ENCODE measurements around the gene CRYBG2. TPM values are rescaled to one million over a fixed set of nuclear protein-coding genes. Genes with fewer than 3 reads are reported as not detected.
A peak's percentile ranks its signal among the peaks of the same experiment; 100 is the strongest.

CRYBG2 gene
- total RNA-seq, 1 donor from 2014 or later = 67.0 TPM

DNA sequence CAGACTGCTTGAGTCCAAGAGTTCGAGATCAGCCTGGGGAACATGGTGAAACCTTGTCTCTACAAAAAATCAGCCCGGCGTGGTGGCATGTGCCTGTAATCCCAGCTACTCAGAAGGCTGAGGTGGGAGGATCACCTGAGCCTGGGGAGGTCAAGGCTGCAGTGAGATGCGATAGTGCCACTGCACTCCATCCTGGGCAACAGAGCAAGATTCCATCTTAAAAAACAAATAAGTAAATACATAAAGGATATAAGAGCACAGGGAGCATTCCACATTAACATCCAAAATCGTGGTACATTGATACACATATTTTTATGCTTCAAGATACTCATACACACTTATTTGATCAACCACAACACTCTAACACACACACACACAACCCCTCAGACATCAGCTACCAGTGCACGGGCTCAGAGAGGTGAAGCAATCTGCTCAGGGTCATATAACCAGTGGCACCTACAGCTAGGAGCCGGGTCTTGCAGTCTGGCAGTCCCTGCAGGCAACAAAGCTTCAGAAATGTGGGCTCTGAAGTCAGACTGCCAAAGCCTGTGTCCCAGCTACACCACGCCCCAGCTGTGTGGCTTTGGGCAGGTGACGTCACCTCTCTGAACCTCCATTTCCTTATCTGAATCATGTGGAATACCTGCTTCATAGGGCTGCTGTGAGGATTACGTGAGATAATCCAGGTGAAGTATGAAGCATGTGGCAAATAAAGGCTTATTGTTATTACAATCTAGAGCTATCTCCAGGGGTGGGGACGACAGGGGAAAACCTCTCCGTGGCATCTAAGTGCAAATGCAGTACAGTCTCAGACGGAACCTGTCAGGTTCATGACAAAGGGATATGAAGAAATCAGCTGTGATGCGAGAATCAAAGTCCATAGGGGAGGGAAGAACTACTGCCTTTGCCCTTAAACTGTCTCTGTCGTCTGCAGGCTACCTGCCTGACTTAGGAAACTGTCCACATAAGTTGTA lies 4.8 kb upstream of the CRYBG2 start:
- intact Hi-C loops (cut with DNase I) = no loop called here
- Histone ChIP-seq H3K27ac (peak overlapping the region; percentile 21), H3K4me3 (no peak overlapping the region), H3K4me1 (peaks cover 24% of the 10 kb centered on the region), H3K36me3 (no peaks in the 10 kb centered on the region), H3K9me3 (no peaks in the 10 kb centered on the region), H3K27me3 (peaks cover 6% of the 10 kb centered on the region)
- TF ChIP-seq CTCF (IDR thresholded peaks at IDR 0.05) (no peak), POLR2AphosphoS5 (IDR thresholded peaks at IDR 0.05; ENCODE audit: insufficient read depth in 1 of 2, low read depth in 1 of 2) (peak; percentile 31 to 87)
- DNase-seq (ENCODE audit: extremely low spot score in 2 of 2) = no peak

DNA sequence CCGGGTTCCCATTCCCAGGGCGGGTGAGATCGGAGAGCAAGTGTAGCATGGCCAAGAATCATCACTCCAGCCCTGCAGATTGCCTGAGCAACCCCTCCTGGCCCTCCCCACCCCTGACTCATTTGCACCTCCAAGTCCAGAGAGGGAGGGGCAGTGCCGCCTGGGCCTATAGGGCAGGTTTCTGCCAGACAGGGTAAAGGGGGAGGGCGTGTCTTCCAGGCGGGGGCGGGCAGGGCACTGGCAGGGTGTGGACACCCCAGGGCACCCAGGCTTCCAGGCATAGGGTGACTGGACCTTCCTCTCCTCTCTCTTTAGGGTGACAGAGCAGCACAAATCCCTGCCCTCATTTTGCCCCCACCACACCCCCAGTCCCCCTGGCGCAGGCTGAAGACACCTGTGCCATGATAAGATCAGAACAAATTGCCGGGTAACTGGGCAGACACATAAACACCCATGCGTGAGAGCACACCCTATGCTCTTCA lies 3.2 kb upstream of the CRYBG2 start:
- peak overlapping the region; percentile 5 for H3K27ac ChIP-seq
- H3K4me3 ChIP-seq = no peak overlapping the region
- intact Hi-C loops (cut with DNase I) = no loop called here
- H3K4me1 ChIP-seq = peaks cover 24% of the 10 kb centered on the region
- no peaks in the 10 kb centered on the region for H3K9me3 ChIP-seq
- no peaks in the 10 kb centered on the region for H3K36me3 ChIP-seq
- no peak for TF ChIP-seq POLR2A (IDR thresholded peaks at IDR 0.05)
- no peak for TF ChIP-seq CTCF (IDR thresholded peaks at IDR 0.05)
- peak in 1 of 2 donors; percentile 28 for TF ChIP-seq POLR2AphosphoS5 (IDR thresholded peaks at IDR 0.05; ENCODE audit: insufficient read depth in 1 of 2, low read depth in 1 of 2)
- DNase-seq (ENCODE audit: extremely low spot score in 2 of 2) = no peak
- H3K27me3 ChIP-seq = peaks cover 6% of the 10 kb centered on the region

DNA sequence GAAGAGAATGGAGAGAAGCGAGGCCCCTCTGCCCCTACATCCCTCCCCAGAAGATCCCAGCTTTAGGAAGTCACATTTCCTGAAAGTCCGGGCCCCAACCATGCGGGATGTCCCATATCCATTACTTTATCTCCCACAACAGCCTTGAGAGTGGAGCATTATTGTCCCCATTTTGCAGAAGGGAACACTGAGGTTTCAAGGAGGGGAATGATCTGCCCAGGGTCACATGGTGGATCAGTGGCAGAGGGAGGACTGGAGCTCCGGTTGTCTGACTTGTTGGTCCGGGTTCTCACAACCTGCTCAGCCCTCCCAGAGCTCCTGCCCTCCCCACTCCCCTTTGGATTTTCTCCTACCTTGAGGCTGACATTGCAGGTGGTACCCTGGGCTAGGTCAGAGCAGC lies 2.2 kb upstream of the CRYBG2 start:
- no peak for TF ChIP-seq POLR2AphosphoS5 (IDR thresholded peaks at IDR 0.05; ENCODE audit: insufficient read depth in 1 of 2, low read depth in 1 of 2)
- no peak for TF ChIP-seq CTCF (IDR thresholded peaks at IDR 0.05)
- TF ChIP-seq POLR2A (IDR thresholded peaks at IDR 0.05) = no peak
- Histone ChIP-seq H3K4me1 (peaks cover 30% of the 10 kb centered on the region), H3K27ac (peak overlapping the region; percentile 5), H3K4me3 (no peak overlapping the region), H3K27me3 (peaks cover 6% of the 10 kb centered on the region), H3K9me3 (no peaks in the 10 kb centered on the region), H3K36me3 (no peaks in the 10 kb centered on the region)
- DNase-seq (ENCODE audit: extremely low spot score in 2 of 2) = no peak
- intact Hi-C loops (cut with DNase I) = no loop called here

GRCh38 chr1:26354972-26355371 lies 1.0 kb upstream of the CRYBG2 start:
- H3K4me3 ChIP-seq = no peak overlapping the region
- intact Hi-C loops (cut with DNase I) = no loop called here
- H3K27me3 ChIP-seq = peaks cover 2% of the 10 kb centered on the region
- TF ChIP-seq CTCF (IDR thresholded peaks at IDR 0.05) = no peak
- no peak for TF ChIP-seq POLR2A (IDR thresholded peaks at IDR 0.05)
- no peak for TF ChIP-seq POLR2AphosphoS5 (IDR thresholded peaks at IDR 0.05; ENCODE audit: insufficient read depth in 1 of 2, low read depth in 1 of 2)
- DNase-seq (ENCODE audit: extremely low spot score in 2 of 2) = no peak
- H3K4me1 ChIP-seq = peaks cover 22% of the 10 kb centered on the region
- H3K27ac ChIP-seq = peak overlapping the region; percentile 53
- H3K36me3 ChIP-seq = no peaks in the 10 kb centered on the region
- no peaks in the 10 kb centered on the region for H3K9me3 ChIP-seq

Data from vagina (tissue), 2 donors.